BLaER1 treated with 17β-estradiol and CSF1 and Interleukin-3, amounts not matched to agents 10 nM and 100 nM (cell line): ENCODE results near the gene F11R.
"Not testable (repeated sequence)": the region's sequence is repeated elsewhere in the genome, so short reads cannot be mapped to it uniquely, and the experiment has no call there.

Experiments used
- H3K27ac ChIP-seq, 11 experiments: shearing (Covaris generic); formaldehyde crosslinking; 2 replicates each; pipeline ENCODE4 v1.8.1; 2022
- H3K27me3 ChIP-seq, 11 experiments: shearing (Covaris generic); formaldehyde crosslinking; 2 replicates each; pipeline ENCODE4 v1.8.1; 2022
- H3K36me3 ChIP-seq, 11 experiments: shearing (Covaris generic); formaldehyde crosslinking; 2 replicates each; pipeline ENCODE4 v1.8.1; 2022
- H3K4me1 ChIP-seq, 10 experiments: shearing (Covaris generic); formaldehyde crosslinking; 2 replicates each; pipeline ENCODE4 v1.8.1; 2022
- H3K4me2 ChIP-seq, 11 experiments: shearing (Covaris generic); formaldehyde crosslinking; 2 replicates each; pipeline ENCODE4 v1.8.1; 2022
- H3K4me3 ChIP-seq, 10 experiments: shearing (Covaris generic); formaldehyde crosslinking; 2 replicates each; pipeline ENCODE4 v1.8.1; 2022
- H3K9ac ChIP-seq, 11 experiments: shearing (Covaris generic); formaldehyde crosslinking; 2 replicates each; pipeline ENCODE4 v1.8.1; 2022
- H3K9me3 ChIP-seq, 11 experiments: shearing (Covaris generic); formaldehyde crosslinking; replicated peaks in 1 of 11; 2 replicates each; pipeline ENCODE4 v1.8.1; 2022
- H4K20me1 ChIP-seq, 11 experiments: shearing (Covaris generic); formaldehyde crosslinking; 2 replicates each; pipeline ENCODE4 v1.8.1; 2022
- Cebpa-rat ChIP-seq, 11 experiments: shearing (Covaris generic); IDR thresholded peaks; 2 replicates each; pipeline ENCODE4 v1.8.1; 2022

The F11R gene

DNA sequence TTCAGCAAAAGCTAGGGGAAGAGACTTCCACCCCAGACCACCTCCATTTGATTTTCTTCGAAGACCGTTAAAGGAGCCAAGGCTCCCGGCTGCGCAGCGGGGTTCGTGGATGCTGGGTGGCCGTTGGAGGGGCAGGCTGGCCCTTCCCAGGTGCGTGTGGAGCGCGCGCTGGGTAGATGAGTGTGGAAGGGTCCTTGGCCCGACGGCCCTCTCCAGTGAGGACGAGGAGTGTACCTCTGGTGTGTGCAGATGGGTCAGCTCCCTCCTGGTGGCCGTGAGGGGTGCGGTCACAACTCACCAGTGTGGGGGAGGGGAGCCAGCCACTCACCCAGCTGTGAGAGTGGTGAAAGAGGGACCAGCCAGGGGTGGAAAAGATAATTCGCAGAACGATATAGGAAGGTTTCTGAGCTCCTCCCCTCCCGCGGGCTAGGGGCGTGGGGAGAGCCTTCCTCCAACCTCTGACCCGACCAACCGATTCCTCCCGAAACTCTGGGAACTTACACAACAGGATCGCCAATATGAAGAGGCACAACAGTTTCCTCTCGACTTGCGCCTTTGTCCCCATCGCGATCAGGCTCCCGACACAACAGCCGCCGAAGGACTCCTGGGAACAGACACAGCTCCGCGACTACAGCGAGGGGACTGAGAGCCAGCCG is at the start of gene F11R:
Gene F11R, minus strand, starts transcription at position 644 of the 656 bp plus-strand sequence. Its CDS starts 79 bp downstream, at position 565.
- Histone ChIP-seq H4K20me1 (no peaks in the 10 kb centered on the region; a peak in 1 of 22 replicates), H3K27me3 (no peaks in the 10 kb centered on the region), H3K9me3 (no peaks in the 10 kb centered on the region), H3K4me2 (peak within 1 kb of the TSS; percentile 81 to 99 (median 94)), H3K9ac (peak within 1 kb of the TSS; percentile 73 to 85 (median 83)), H3K4me3 (peak within 1 kb of the TSS; percentile 66 to 92 (median 76)), H3K4me1 (peaks cover 44 to 70% (median 60%) of the 10 kb centered on the region in 10 experiments), H3K27ac (peak within 1 kb of the TSS; percentile 64 to 99 (median 80); a peak in 21 of 22 replicates), H3K36me3 (0 out of 22 replicates have a peak, but pooled peaks cover 0 to 8% (median 0%) of the 10 kb centered on the region in 11 experiments)
- no peak for TF ChIP-seq Cebpa-rat (IDR thresholded peaks at IDR 0.05)

GRCh38 chr1:161069731-161070270 is 48.8 kb upstream of the F11R start, which contains the start of gene ARHGAP30:
TSS of gene ARHGAP30 (minus strand) at chr1:161069891. CDS start at chr1:161069624, 267 bp downstream.
- TF ChIP-seq Cebpa-rat (IDR thresholded peaks at IDR 0.05), result no peak
- peak within 1 kb of the TSS; percentile 74 to 97 (median 86) for H3K4me3 ChIP-seq
- H3K36me3 ChIP-seq, result peaks cover 15 to 23% (median 21%) of the 10 kb centered on the region in 11 experiments; a peak in 21 of 22 replicates
- peaks cover 0 to 9% (median 6%) of the 10 kb centered on the region in 11 experiments; a peak in 5 of 22 replicates for H3K9me3 ChIP-seq
- peak within 1 kb of the TSS; percentile 88 to 100 (median 98) for H3K4me2 ChIP-seq
- peaks cover 60 to 81% (median 72%) of the 10 kb centered on the region in 10 experiments for H3K4me1 ChIP-seq
- no peaks in the 10 kb centered on the region for H3K27me3 ChIP-seq
- H4K20me1 ChIP-seq, result peaks cover 0 to 32% (median 22%) of the 10 kb centered on the region in 11 experiments; a peak in 14 of 22 replicates
- peak within 1 kb of the TSS; percentile 90 to 97 (median 94) for H3K9ac ChIP-seq
- H3K27ac ChIP-seq, result peak within 1 kb of the TSS; percentile 87 to 99 (median 97)

GRCh38 chr1:161069241-161069640 is 48.3 kb upstream of the F11R start:
- Histone ChIP-seq H3K4me2 (peak overlapping the region; percentile 88 to 100 (median 98)), H3K4me1 (peaks cover 61 to 81% (median 73%) of the 10 kb centered on the region in 10 experiments), H3K27me3 (no peaks in the 10 kb centered on the region), H3K4me3 (peak overlapping the region; percentile 74 to 97 (median 86)), H3K9me3 (peaks cover 0 to 9% (median 6%) of the 10 kb centered on the region in 11 experiments; a peak in 5 of 22 replicates), H4K20me1 (peaks cover 0 to 38% (median 28%) of the 10 kb centered on the region in 11 experiments; a peak in 15 of 22 replicates), H3K36me3 (peaks cover 18 to 29% (median 25%) of the 10 kb centered on the region in 11 experiments; a peak in 21 of 22 replicates), H3K9ac (peak overlapping the region; percentile 90 to 97 (median 94)), H3K27ac (peak overlapping the region; percentile 87 to 99 (median 97))
- no peak for TF ChIP-seq Cebpa-rat (IDR thresholded peaks at IDR 0.05)

DNA sequence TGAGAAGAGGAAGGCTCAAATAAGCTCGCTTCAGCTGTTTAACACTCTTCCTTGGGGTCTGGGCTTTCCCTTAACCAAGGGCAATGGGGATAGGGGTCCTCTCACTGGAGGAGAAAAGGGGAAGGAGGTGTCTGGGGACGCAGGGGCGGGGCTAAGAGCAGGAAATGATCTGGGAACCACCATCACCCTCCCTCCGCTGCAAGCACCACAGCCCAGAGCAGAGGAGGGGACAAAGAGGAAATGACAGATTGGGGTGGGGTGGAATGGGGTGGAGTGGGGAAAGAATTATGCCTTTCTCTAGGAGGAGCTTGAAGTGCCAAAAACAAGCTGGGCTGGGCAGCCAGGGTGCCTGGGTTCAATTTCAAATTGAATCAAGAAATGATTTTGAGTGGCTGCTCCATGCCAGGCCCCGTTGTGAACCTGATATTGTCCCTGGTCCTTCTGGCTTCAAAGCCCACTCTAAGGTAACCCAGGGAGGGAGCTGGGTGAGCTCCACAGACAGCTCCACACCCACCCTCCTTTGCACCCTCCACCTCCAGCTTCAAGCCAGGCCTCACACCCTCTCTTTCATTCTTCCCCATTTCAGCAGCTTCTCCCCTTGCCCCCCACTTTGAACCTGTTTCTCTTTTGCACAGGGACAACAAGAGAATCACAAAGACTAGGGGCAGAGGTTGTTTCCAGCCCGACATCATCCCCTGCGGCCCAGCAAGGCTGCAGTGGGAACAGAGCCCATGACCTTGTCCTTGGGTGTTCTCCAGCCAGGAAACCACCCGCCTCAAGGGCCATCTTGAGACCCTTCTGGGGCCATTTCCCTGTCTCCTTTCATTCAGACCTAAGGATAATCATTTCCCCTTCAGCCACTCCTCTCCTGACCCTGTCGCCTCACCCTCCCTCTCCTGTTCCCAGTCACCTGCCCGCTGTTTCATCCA is 47.6 kb upstream of the F11R start:
- peak overlapping the region; percentile 88 to 100 (median 98) for H3K4me2 ChIP-seq
- no peaks in the 10 kb centered on the region for H3K27me3 ChIP-seq
- H3K4me3 ChIP-seq, result peak overlapping the region; percentile 74 to 97 (median 86)
- peaks cover 0 to 9% (median 6%) of the 10 kb centered on the region in 11 experiments; a peak in 5 of 22 replicates for H3K9me3 ChIP-seq
- H3K9ac ChIP-seq, result peak overlapping the region; percentile 90 to 97 (median 94)
- peaks cover 61 to 81% (median 71%) of the 10 kb centered on the region in 10 experiments for H3K4me1 ChIP-seq
- no peak for TF ChIP-seq Cebpa-rat (IDR thresholded peaks at IDR 0.05)
- H3K27ac ChIP-seq, result peak overlapping the region; percentile 87 to 99 (median 97)
- H4K20me1 ChIP-seq, result peaks cover 0 to 45% (median 34%) of the 10 kb centered on the region in 11 experiments; a peak in 16 of 22 replicates
- H3K36me3 ChIP-seq, result peaks cover 24 to 36% (median 32%) of the 10 kb centered on the region in 11 experiments; a peak in 21 of 22 replicates

- H4K20me1 ChIP-seq, result peaks cover 0 to 64% (median 53%) of the 10 kb centered on the region in 11 experiments; a peak in 16 of 22 replicates
- TF ChIP-seq Cebpa-rat (IDR thresholded peaks at IDR 0.05), result no peak
- H3K27me3 ChIP-seq, result no peaks in the 10 kb centered on the region
- H3K4me3 ChIP-seq, result peak overlapping the region in 6 of 10 experiments; percentile 77 to 97 (median 86); a peak in 11 of 20 replicates
- peaks cover 0 to 9% (median 6%) of the 10 kb centered on the region in 11 experiments; a peak in 5 of 22 replicates for H3K9me3 ChIP-seq
- peak overlapping the region; percentile 88 to 100 (median 98); a peak in 21 of 22 replicates for H3K4me2 ChIP-seq
- peaks cover 32 to 53% (median 47%) of the 10 kb centered on the region in 11 experiments; a peak in 21 of 22 replicates for H3K36me3 ChIP-seq
- H3K27ac ChIP-seq, result peak overlapping the region in 8 of 11 experiments; percentile 26 to 99 (median 96); a peak in 8 of 22 replicates
- H3K9ac ChIP-seq, result peak overlapping the region in 6 of 11 experiments; percentile 6 to 97 (median 93); a peak in 8 of 22 replicates
- H3K4me1 ChIP-seq, result peaks cover 49 to 71% (median 62%) of the 10 kb centered on the region in 10 experiments
Measured at GRCh38 chr1:161066694-161067093, 45.7 kb upstream of the F11R start.

DNA sequence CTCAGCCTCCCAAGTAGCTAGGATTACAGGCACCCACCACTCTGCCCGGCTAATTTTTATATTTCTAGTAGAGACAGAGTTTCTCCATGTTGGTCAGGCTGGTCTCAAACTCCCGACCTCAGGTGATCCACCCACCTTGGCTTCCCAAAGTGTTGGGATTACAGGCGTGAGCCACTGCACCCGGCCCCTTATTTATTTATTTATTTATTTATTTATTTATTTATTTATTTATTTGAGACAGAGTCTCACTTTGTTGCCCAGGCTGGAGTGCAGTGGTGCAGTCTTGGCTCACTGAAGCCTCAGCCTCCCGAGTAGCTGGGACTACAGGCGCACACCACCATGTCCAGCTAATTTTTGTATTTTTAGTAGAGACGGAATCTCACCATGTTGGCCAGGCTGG is 44.7 kb upstream of the F11R start:
- peak overlapping the region in 1 of 10 experiments; percentile 97; a peak in 1 of 20 replicates for H3K4me3 ChIP-seq
- H3K9ac ChIP-seq, result 0 out of 22 replicates have a peak overlapping the region, but pooled peaks of 1 of the 11 experiments have one; percentile 90
- peaks cover 0 to 74% (median 63%) of the 10 kb centered on the region in 11 experiments; a peak in 16 of 22 replicates for H4K20me1 ChIP-seq
- H3K4me1 ChIP-seq, result peaks cover 42 to 71% (median 51%) of the 10 kb centered on the region in 10 experiments
- H3K36me3 ChIP-seq, result peaks cover 34 to 63% (median 57%) of the 10 kb centered on the region in 11 experiments; a peak in 21 of 22 replicates
- not testable (repeated sequence) for H3K27me3 ChIP-seq, H3K27ac ChIP-seq, H3K9me3 ChIP-seq
- H3K4me2 ChIP-seq, result peak overlapping the region in 8 of 11 experiments; percentile 88 to 99 (median 98); a peak in 9 of 22 replicates

DNA sequence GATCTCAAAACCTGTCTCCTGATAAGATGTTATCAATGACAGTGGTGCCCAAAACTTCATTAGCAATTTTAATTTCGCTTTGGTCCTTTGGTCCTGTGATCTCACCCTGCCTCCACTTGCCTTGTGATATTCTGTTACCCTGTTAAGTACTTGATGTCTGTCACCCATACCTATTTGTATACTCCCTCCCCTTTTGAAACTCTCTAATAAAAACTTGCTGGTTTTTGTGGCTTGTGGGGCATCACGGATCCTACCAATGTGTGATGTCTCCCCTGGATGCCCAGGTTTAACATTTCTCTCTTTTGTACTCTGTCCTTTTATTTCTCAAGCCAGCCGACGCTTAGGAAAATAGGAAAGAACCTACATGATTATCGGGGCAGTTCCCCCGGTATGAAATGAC is 43.0 kb upstream of the F11R start:
- H3K9me3 ChIP-seq, H3K27me3 ChIP-seq, H3K27ac ChIP-seq, H3K4me3 ChIP-seq: not testable (repeated sequence)
- H3K9ac ChIP-seq, result peak overlapping the region in 3 of 11 experiments; percentile 9 to 55 (median 15); a peak in 1 of 22 replicates
- peak overlapping the region in 2 of 11 experiments; percentile 44 to 99; a peak in 2 of 22 replicates for H3K4me2 ChIP-seq
- H3K36me3 ChIP-seq, result peaks cover 41 to 81% (median 75%) of the 10 kb centered on the region in 11 experiments
- H3K4me1 ChIP-seq, result peaks cover 32 to 75% (median 41%) of the 10 kb centered on the region in 10 experiments
- H4K20me1 ChIP-seq, result peaks cover 0 to 91% (median 79%) of the 10 kb centered on the region in 11 experiments; a peak in 16 of 22 replicates
